HEK293T (cell line): ENCODE measurements around the gene SORBS1.

ENCODE experiments used
- ARNT ChIP-seq: fragments of 450-650 bp; IDR thresholded peaks from 2 replicates; pipeline ENCODE4 v1.6.1; 2017; ENCODE audit warnings: mild to moderate bottlenecking
- FOXA1 ChIP-seq: fragments of 450-650 bp; IDR thresholded peaks from 2 replicates; pipeline ENCODE4 v1.6.1; 2016; ENCODE audit warnings: mild to moderate bottlenecking
- HDGF ChIP-seq: fragments of 450-650 bp; IDR thresholded peaks from 2 replicates; pipeline ENCODE4 v1.6.1; 2017; ENCODE audit warnings: antibody characterized with exemption, borderline replicate concordance

- TF ChIP-seq FOXA1 (no peak), ARNT (no peak), HDGF (no peak)
These were observed 115.2 kb downstream of the SORBS1 start for GRCh38 chr10:95445837-95446486.
